SU-DHL-6 (cell line): Measurements from ENCODE around the gene KIAA0586.

Experiments
- H2AFZ ChIP-seq: fragments of 200-600 bp; sonication (generic); 2 replicates; pipeline ENCODE4 v1.6.1; 2014; ENCODE audit warnings: low read depth, mild to moderate bottlenecking, moderate library complexity, mixed read lengths, antibody characterized with exemption, low read length; ENCODE audit not compliant: severe bottlenecking
- H3F3A ChIP-seq: fragments of 200-600 bp; shearing (Covaris generic); 2 replicates; pipeline ENCODE4 v1.6.0; 2016; ENCODE audit warnings: antibody characterized with exemption, mild to moderate bottlenecking; ENCODE audit not compliant: insufficient read depth
- H3K27ac ChIP-seq: fragments of 200-600 bp; sonication (generic); 2 replicates; pipeline ENCODE4 v1.5.1; 2016; ENCODE audit warnings: low read depth, mild to moderate bottlenecking, low read length, moderate library complexity, mixed read lengths
- H3K27me3 ChIP-seq: fragments of 200-600 bp; sonication (generic), shearing (Covaris generic); 2 replicates; pipeline ENCODE4 v1.6.0; 2014; ENCODE audit warnings: mild to moderate bottlenecking, low read length
- H3K36me3 ChIP-seq: fragments of 200-600 bp; sonication (generic); 2 replicates; pipeline ENCODE4 v1.6.1; 2014; ENCODE audit warnings: mild to moderate bottlenecking, low read length, mixed read lengths
- H3K4me2 ChIP-seq: fragments of 300-600, 200-600 bp; shearing (Covaris generic), sonication (generic); 2 replicates; pipeline ENCODE4 v1.6.0; 2014; ENCODE audit warnings: low read length, low read depth, mild to moderate bottlenecking; ENCODE audit not compliant: poor library complexity, severe bottlenecking
- H3K4me3 ChIP-seq: fragments of 200-600 bp; sonication (generic); 2 replicates; pipeline ENCODE4 v1.5.1; 2014; ENCODE audit warnings: antibody characterized with exemption, low read length, mild to moderate bottlenecking, mixed read lengths; ENCODE audit not compliant: insufficient read depth, poor library complexity, severe bottlenecking
- H3K79me2 ChIP-seq: fragments of 200-600 bp; sonication (generic); 2 replicates; pipeline ENCODE4 v1.6.1; 2014; ENCODE audit warnings: mild to moderate bottlenecking, low read length, moderate library complexity; ENCODE audit not compliant: insufficient read depth
- H3K9ac ChIP-seq: fragments of 200-600 bp; sonication (generic); 2 replicates; pipeline ENCODE4 v1.7.0; 2014; ENCODE audit warnings: mild to moderate bottlenecking, low read length
- H3K9me2 ChIP-seq: fragments of 200-600 bp; sonication (generic); replicated peaks from 2 replicates; pipeline ENCODE4 v1.6.1; 2014; ENCODE audit warnings: low read length; ENCODE audit not compliant: insufficient read depth
- H3K9me3 ChIP-seq: fragments of 200-600 bp; sonication (generic); 2 replicates; pipeline ENCODE4 v1.6.1; 2014; ENCODE audit warnings: low read length, mixed read lengths; ENCODE audit not compliant: insufficient read depth
- H4K20me1 ChIP-seq: fragments of 200-600 bp; sonication (generic); 2 replicates; pipeline ENCODE4 v1.6.1; 2014; ENCODE audit warnings: low read depth, mild to moderate bottlenecking, antibody characterized with exemption, low read length, moderate library complexity, mixed read lengths
- EZH2phosphoT487 ChIP-seq: fragments of 200-600 bp; sonication (generic), shearing (Covaris generic); conservative IDR thresholded peaks from 2 replicates; pipeline ENCODE4 v1.6.1; 2018; ENCODE audit warnings: mild to moderate bottlenecking, antibody characterized with exemption, low read length, moderate library complexity, mixed read lengths
- TF ChIP-seq, protein P1 (sequence below): fragments of 200-600 bp; sonication (generic); IDR thresholded peaks from one replicate; pipeline ENCODE4 v1.5.1; 2017; ENCODE audit warnings: antibody characterized with exemption, mild to moderate bottlenecking, low read length, moderate library complexity; ENCODE audit not compliant: insufficient read depth, poor library complexity, severe bottlenecking

KIAA0586 gene

DNA sequence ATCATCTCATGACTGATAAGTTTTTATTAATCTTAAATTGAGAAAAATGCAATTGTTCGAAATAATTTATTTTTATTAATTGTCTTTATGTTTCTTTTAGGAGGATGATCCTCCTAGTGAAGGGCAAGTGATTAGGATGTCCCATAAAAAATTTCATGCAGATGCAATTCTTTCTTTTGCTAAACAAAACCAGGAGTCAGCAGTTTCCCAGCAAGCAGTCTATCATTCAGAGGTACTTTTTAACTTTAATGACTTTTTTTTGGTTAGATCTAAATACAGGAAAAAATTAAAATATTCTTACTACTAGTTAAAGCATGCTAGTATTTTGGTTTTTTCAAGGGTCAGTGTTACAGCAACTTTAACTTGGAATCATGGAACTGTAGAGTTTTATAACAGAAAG lies 64.5 kb downstream of the KIAA0586 start:
- H4K20me1 ChIP-seq, result no peaks in the 10 kb centered on the region
- H3K27ac ChIP-seq, result no peak overlapping the region
- TF ChIP-seq, protein P1, sequence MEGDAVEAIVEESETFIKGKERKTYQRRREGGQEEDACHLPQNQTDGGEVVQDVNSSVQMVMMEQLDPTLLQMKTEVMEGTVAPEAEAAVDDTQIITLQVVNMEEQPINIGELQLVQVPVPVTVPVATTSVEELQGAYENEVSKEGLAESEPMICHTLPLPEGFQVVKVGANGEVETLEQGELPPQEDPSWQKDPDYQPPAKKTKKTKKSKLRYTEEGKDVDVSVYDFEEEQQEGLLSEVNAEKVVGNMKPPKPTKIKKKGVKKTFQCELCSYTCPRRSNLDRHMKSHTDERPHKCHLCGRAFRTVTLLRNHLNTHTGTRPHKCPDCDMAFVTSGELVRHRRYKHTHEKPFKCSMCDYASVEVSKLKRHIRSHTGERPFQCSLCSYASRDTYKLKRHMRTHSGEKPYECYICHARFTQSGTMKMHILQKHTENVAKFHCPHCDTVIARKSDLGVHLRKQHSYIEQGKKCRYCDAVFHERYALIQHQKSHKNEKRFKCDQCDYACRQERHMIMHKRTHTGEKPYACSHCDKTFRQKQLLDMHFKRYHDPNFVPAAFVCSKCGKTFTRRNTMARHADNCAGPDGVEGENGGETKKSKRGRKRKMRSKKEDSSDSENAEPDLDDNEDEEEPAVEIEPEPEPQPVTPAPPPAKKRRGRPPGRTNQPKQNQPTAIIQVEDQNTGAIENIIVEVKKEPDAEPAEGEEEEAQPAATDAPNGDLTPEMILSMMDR, result no peak
- TF ChIP-seq EZH2phosphoT487, result no peak
- H3K79me2 ChIP-seq, result no peaks in the 10 kb centered on the region
- H3K4me2 ChIP-seq, result no peak overlapping the region
- no peak overlapping the region for H2AFZ ChIP-seq
- H3K36me3 ChIP-seq, result peaks cover 19% of the 10 kb centered on the region
- H3K9ac ChIP-seq, result no peak overlapping the region
- no peaks in the 10 kb centered on the region for H3K27me3 ChIP-seq
- H3K9me2 ChIP-seq, result no peaks in the 10 kb centered on the region
- 0 out of 2 replicates have a peak, but pooled peaks cover 5% of the 10 kb centered on the region for H3F3A ChIP-seq
- no peak overlapping the region for H3K4me3 ChIP-seq
- no peaks in the 10 kb centered on the region for H3K9me3 ChIP-seq

DNA sequence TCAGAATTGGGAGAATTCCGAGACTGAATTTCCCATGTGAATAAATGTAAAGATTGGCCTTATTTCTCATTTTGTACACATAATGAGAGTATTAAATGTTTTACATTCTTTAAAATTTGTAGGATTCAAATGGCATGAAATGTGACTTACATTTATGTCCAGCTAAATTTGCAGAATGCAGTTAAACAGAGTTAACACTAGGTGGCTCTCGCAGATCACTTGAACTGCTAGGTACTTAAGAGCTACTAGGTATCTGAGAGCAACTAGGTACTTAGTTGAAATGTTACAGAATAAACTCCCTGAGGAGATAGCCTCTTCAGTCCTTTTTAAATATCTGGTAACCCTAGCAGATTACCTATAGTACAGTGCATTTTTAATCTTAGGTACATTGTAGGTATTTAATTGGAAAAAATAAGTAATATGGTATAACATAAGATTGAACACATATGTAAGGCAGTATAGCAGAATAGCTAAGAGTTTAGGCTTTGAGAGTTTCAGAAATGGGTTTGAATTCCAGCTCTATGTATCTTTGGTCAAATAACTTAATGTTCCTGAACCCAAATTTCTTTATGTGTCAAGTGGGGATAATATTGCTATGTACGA lies 73.8 kb downstream of the KIAA0586 start:
- H3K9ac ChIP-seq, result no peak overlapping the region
- no peak overlapping the region for H3K4me2 ChIP-seq
- 0 out of 2 replicates have a peak, but pooled peaks cover 3% of the 10 kb centered on the region for H3F3A ChIP-seq
- no peaks in the 10 kb centered on the region for H3K79me2 ChIP-seq
- no peak for TF ChIP-seq EZH2phosphoT487
- TF ChIP-seq, protein P1, result peak; percentile 76
- no peaks in the 10 kb centered on the region for H3K27me3 ChIP-seq
- no peaks in the 10 kb centered on the region for H3K9me2 ChIP-seq
- no peak overlapping the region for H2AFZ ChIP-seq
- no peak overlapping the region for H3K4me3 ChIP-seq
- H3K27ac ChIP-seq, result no peak overlapping the region
- H3K9me3 ChIP-seq, result no peaks in the 10 kb centered on the region
- no peaks in the 10 kb centered on the region; the same call in 1 of the 2 replicates for H3K36me3 ChIP-seq
- H4K20me1 ChIP-seq, result no peaks in the 10 kb centered on the region

DNA sequence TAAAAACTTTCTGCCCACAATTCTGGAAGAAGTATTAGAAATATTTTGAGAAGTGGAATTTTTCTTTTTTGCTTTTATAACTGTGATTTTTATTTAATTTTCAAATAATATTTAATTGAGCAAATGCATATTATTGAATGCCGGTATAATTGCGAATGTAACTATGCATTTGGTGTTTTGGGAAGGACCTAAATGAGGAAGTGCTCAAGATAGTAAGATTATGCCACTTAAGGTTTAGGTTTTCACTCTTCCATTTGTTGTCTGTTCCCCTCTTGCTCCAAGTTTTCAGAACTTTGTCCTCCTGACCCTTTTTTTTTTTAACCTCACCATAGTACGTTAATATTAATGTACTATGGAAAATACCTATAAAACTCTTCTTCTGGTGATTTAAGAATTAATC lies 85.8 kb downstream of the KIAA0586 start:
- TF ChIP-seq, protein P1, result no peak
- no peak overlapping the region for H3K9ac ChIP-seq

More for the DNA sequence above, 85.8 kb downstream of the KIAA0586 start:
- Histone ChIP-seq H2AFZ (no peak overlapping the region), H3K9me3 (no peaks in the 10 kb centered on the region), H3K4me2 (no peak overlapping the region), H4K20me1 (no peaks in the 10 kb centered on the region; the same call in 1 of the 2 replicates), H3K36me3 (peaks cover 12% of the 10 kb centered on the region), H3K4me3 (no peak overlapping the region), H3K27ac (no peak overlapping the region), H3K9me2 (no peaks in the 10 kb centered on the region), H3K79me2 (no peaks in the 10 kb centered on the region), H3K27me3 (no peaks in the 10 kb centered on the region), H3F3A (no peaks in the 10 kb centered on the region)
